H9 (cell line): ENCODE results near the gene TNIK. TPM values are rescaled to one million over a fixed set of nuclear protein-coding genes. Genes with fewer than 3 reads are reported as not detected.

ENCODE experiments used
- DNase-seq: peaks from one replicate; pipeline ENCODE4 v3.0.0-alpha.2; 2017
- H2AFZ ChIP-seq: one replicate; pipeline ENCODE4 v1.6.1; 2013; ENCODE audit warnings: mild to moderate bottlenecking, low read length, control low read depth, moderate library complexity
- H2AK5ac ChIP-seq: 2 replicates; pipeline ENCODE4 v1.6.1; 2013; ENCODE audit warnings: low read length, control low read depth, mixed read lengths; ENCODE audit not compliant: insufficient read length
- H2BK120ac ChIP-seq: one replicate; pipeline ENCODE4 v1.6.1; 2013; ENCODE audit warnings: low read depth, mild to moderate bottlenecking, low read length, control low read depth, inconsistent platforms; ENCODE audit not compliant: poor library complexity, severe bottlenecking
- H2BK12ac ChIP-seq: 2 replicates; pipeline ENCODE4 v1.6.1; 2013; ENCODE audit warnings: low read length, control low read depth, mixed read lengths, low read depth; ENCODE audit not compliant: insufficient read length
- H2BK15ac ChIP-seq: 2 replicates; pipeline ENCODE4 v1.6.1; 2013; ENCODE audit warnings: low read depth, low read length, control low read depth
- H2BK20ac ChIP-seq: one replicate; pipeline ENCODE4 v1.6.1; 2013; ENCODE audit warnings: low read depth, mild to moderate bottlenecking, low read length, control low read depth, inconsistent platforms; ENCODE audit not compliant: poor library complexity, severe bottlenecking
- H2BK5ac ChIP-seq: 2 replicates; pipeline ENCODE4 v1.6.1; 2013; ENCODE audit warnings: low read length, control low read depth, mixed read lengths; ENCODE audit not compliant: insufficient read length
- H3K14ac ChIP-seq: 2 replicates; pipeline ENCODE4 v1.6.1; 2013; ENCODE audit warnings: low read length, control low read depth; ENCODE audit not compliant: insufficient read depth
- H3K18ac ChIP-seq: 2 replicates; pipeline ENCODE4 v1.6.1; 2013; ENCODE audit warnings: low read depth, mild to moderate bottlenecking, mixed read lengths, low read length, control low read depth; ENCODE audit not compliant: insufficient read length
- H3K23ac ChIP-seq: 2 replicates; pipeline ENCODE4 v1.6.1; 2013; ENCODE audit warnings: low read length, control low read depth, mixed read lengths, low read depth; ENCODE audit not compliant: insufficient read length
- H3K23me2 ChIP-seq: 2 replicates; pipeline ENCODE4 v1.6.1; 2013; ENCODE audit warnings: low read depth, mild to moderate bottlenecking, mixed read lengths, low read length, control low read depth; ENCODE audit not compliant: insufficient read length, poor library complexity, severe bottlenecking
- H3K27ac ChIP-seq: 2 replicates; pipeline ENCODE4 v1.5.1; 2013; ENCODE audit warnings: low read length, control low read depth, mixed read lengths, low read depth; ENCODE audit not compliant: insufficient read length
- H3K27me3 ChIP-seq: 2 replicates; pipeline ENCODE4 v1.6.1; 2013; ENCODE audit warnings: low read length, control low read depth, inconsistent platforms; ENCODE audit not compliant: insufficient read depth
- H3K4ac ChIP-seq: 2 replicates; pipeline ENCODE4 v1.6.1; 2013; ENCODE audit warnings: low read depth, mild to moderate bottlenecking, control low read depth, inconsistent platforms, low read length, moderate library complexity
- H3K4me1 ChIP-seq: 2 replicates; pipeline ENCODE4 v1.6.1; 2013; ENCODE audit warnings: low read length, control low read depth, inconsistent platforms; ENCODE audit not compliant: insufficient read depth
- H3K4me2 ChIP-seq: 2 replicates; pipeline ENCODE4 v1.6.1; 2013; ENCODE audit warnings: low read length, control low read depth, mixed read lengths; ENCODE audit not compliant: insufficient read length, insufficient read depth
- H3K56ac ChIP-seq: 2 replicates; pipeline ENCODE4 v1.6.1; 2013; ENCODE audit warnings: low read depth, mild to moderate bottlenecking, mixed read lengths, low read length, control low read depth; ENCODE audit not compliant: insufficient read length
- H3K79me1 ChIP-seq: 2 replicates; pipeline ENCODE4 v1.6.1; 2013; ENCODE audit warnings: low read depth, mild to moderate bottlenecking, moderate library complexity, low read length, control low read depth, inconsistent platforms; ENCODE audit not compliant: insufficient read depth, poor library complexity, severe bottlenecking
- H3K79me2 ChIP-seq: 2 replicates; pipeline ENCODE4 v1.6.1; 2013; ENCODE audit warnings: low read length, control low read depth, inconsistent platforms; ENCODE audit not compliant: insufficient read depth
- H3K9ac ChIP-seq: 2 replicates; pipeline ENCODE4 v1.6.1; 2013; ENCODE audit warnings: low read length, control low read depth, mixed read lengths; ENCODE audit not compliant: insufficient read length; ENCODE audit errors: extremely low read depth
- H3K9me3 ChIP-seq: one replicate; pipeline ENCODE4 v1.6.1; 2013; ENCODE audit warnings: low read depth, low read length, inconsistent platforms; ENCODE audit not compliant: control insufficient read depth
- H3T11ph ChIP-seq: one replicate; pipeline ENCODE4 v1.6.1; 2013; ENCODE audit warnings: mild to moderate bottlenecking, low read length, control low read depth, inconsistent platforms
- H4K20me1 ChIP-seq: one replicate; pipeline ENCODE4 v1.6.1; 2013; ENCODE audit not compliant: control insufficient read depth, insufficient read length, insufficient read depth
- H4K5ac ChIP-seq: 2 replicates; pipeline ENCODE4 v1.6.1; 2013; ENCODE audit warnings: low read depth, mild to moderate bottlenecking, mixed read lengths, low read length, control low read depth; ENCODE audit not compliant: insufficient read length
- H4K8ac ChIP-seq: replicated peaks from 2 replicates; pipeline ENCODE4 v1.6.1; 2013; ENCODE audit warnings: low read length, control low read depth, mixed read lengths, low read depth; ENCODE audit not compliant: insufficient read length
- H4K91ac ChIP-seq: 2 replicates; pipeline ENCODE4 v1.6.1; 2013; ENCODE audit warnings: low read depth, mild to moderate bottlenecking, moderate library complexity, mixed read lengths, low read length, control low read depth; ENCODE audit not compliant: insufficient read length
- H3K27ac Mint-ChIP-seq, 3 experiments: 2 replicates in 2 of 3; 3 replicates in 1 of 3; pipeline ENCODE4 v1.8.0; 2020 to 2021; ENCODE audit warnings: mixed read lengths in 3 of 3, mild to moderate bottlenecking in 1 of 3, moderate library complexity in 1 of 3
- H3K27me3 Mint-ChIP-seq: 2 replicates; pipeline ENCODE4 v1.8.0; 2021; ENCODE audit warnings: low read depth, mild to moderate bottlenecking, moderate library complexity, mixed read lengths
- H3K36me3 Mint-ChIP-seq, 3 experiments: 2 replicates in 2 of 3; 3 replicates in 1 of 3; pipeline ENCODE4 v1.8.0; 2020 to 2021; ENCODE audit warnings: low read depth in 3 of 3, mixed read lengths in 3 of 3; ENCODE audit not compliant: insufficient read depth in 1 of 3
- H3K4me1 Mint-ChIP-seq, 2 experiments: 2 replicates each; pipeline ENCODE4 v1.8.0; 2020; ENCODE audit warnings: mixed read lengths in 2 of 2
- H3K4me3 Mint-ChIP-seq, 2 experiments: 2 replicates in 1 of 2; 3 replicates in 1 of 2; pipeline ENCODE4 v1.8.0; 2020 to 2021; ENCODE audit warnings: mild to moderate bottlenecking in 2 of 2, mixed read lengths in 2 of 2, moderate library complexity in 1 of 2
- H3K9me3 Mint-ChIP-seq, 2 experiments: 2 replicates in 1 of 2; 3 replicates in 1 of 2; pipeline ENCODE4 v1.8.0; 2020; ENCODE audit warnings: mild to moderate bottlenecking in 2 of 2, mixed read lengths in 2 of 2, moderate library complexity in 1 of 2
- WGBS: extraction: QIAGEN DNeasy Blood & Tissue Kit; methylation state at CpG from one replicate; pipeline ENCODE4 v1.1.7; 2013; ENCODE audit warnings: missing lambda C conversion rate, low lambda C conversion rate, mixed read lengths; ENCODE audit not compliant: insufficient read length; ENCODE audit errors: extremely low coverage; 5-methylcytosine and 5-hydroxymethylcytosine counted together
- total RNA-seq: library from RNA; stranded (reverse); gene quantifications from 2 replicates; pipeline ENCODE4 v1.2.1, GENCODE V29; 2021
- TF ChIP-seq, protein P1 (sequence below): fragments of 200-600 bp; sonication (generic); conservative IDR thresholded peaks from 3 replicates; pipeline ENCODE4 v1.8.0; 2021; ENCODE audit warnings: antibody characterized with exemption, mild to moderate bottlenecking

Gene TNIK
- total RNA-seq, 1 experiment from 2014 or later = 15.9 TPM

DNA sequence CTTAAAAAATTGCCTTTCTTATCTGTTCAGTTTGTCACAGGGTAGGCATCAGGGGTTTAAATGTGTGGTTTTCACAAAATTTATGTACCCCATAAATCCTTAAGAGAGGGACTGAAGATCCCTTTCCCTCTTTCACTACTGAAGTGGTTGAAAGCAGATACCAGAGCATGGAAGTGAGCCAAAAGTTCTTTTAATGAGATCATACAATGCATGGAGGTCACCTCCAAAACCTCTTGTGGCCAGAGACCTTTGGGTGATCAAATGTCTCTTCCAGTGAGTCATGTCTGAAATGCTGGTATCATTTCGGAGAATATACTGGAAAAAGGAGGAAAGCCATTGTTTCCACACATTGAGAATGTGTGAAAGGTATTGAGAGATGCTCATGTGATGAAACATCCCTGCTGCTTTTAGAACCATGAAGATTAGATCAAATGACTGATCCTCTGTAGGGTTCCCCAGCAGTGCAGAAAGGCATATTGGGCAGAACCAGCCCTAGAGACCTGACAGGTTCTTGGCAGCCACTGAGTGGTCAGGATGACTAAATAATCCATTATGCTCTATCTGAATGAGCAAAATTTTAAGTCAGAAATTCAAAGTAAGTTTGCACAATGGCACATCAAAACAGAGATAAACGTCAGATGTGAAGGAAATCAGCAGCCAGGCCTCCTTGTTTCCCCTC lies 267.9 kb downstream of the TNIK start:
- Histone ChIP-seq H3K4me2 (no peak overlapping the region), H4K8ac (no peak overlapping the region)
- no CpG with 5 or more reads among the region's 2 CpGs for WGBS

More for the DNA sequence above, 267.9 kb downstream of the TNIK start:
- no peak overlapping the region for H3T11ph ChIP-seq
- no peak overlapping the region for H2BK15ac ChIP-seq
- H2BK12ac ChIP-seq = no peak overlapping the region
- H3K4ac ChIP-seq = no peak overlapping the region
- H3K56ac ChIP-seq = no peak overlapping the region
- H2AK5ac ChIP-seq = no peak overlapping the region
- Mint-ChIP-seq H3K27ac (no peak overlapping the region), H3K4me1 (peaks cover 8 to 10% of the 10 kb centered on the region in 2 experiments), H3K9me3 (no peaks in the 10 kb centered on the region), H3K36me3 (peaks cover 0 to 1% (median 0%) of the 10 kb centered on the region in 3 experiments; a peak in 3 of 7 replicates), H3K27me3 (no peaks in the 10 kb centered on the region), H3K4me3 (no peak overlapping the region)
- no peak overlapping the region for H2BK20ac ChIP-seq
- no peaks in the 10 kb centered on the region for H3K4me1 ChIP-seq
- TF ChIP-seq, protein P1, sequence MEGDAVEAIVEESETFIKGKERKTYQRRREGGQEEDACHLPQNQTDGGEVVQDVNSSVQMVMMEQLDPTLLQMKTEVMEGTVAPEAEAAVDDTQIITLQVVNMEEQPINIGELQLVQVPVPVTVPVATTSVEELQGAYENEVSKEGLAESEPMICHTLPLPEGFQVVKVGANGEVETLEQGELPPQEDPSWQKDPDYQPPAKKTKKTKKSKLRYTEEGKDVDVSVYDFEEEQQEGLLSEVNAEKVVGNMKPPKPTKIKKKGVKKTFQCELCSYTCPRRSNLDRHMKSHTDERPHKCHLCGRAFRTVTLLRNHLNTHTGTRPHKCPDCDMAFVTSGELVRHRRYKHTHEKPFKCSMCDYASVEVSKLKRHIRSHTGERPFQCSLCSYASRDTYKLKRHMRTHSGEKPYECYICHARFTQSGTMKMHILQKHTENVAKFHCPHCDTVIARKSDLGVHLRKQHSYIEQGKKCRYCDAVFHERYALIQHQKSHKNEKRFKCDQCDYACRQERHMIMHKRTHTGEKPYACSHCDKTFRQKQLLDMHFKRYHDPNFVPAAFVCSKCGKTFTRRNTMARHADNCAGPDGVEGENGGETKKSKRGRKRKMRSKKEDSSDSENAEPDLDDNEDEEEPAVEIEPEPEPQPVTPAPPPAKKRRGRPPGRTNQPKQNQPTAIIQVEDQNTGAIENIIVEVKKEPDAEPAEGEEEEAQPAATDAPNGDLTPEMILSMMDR = no peak
- H3K9me3 ChIP-seq = no peaks in the 10 kb centered on the region
- H4K91ac ChIP-seq = no peak overlapping the region
- H3K23ac ChIP-seq = no peak overlapping the region
- no peak overlapping the region for H2BK120ac ChIP-seq
- H4K5ac ChIP-seq = no peak overlapping the region
- no peak overlapping the region for H2AFZ ChIP-seq
- H3K14ac ChIP-seq = no peak overlapping the region
- no peak overlapping the region for H2BK5ac ChIP-seq
- DNase-seq = no peak
- no peak overlapping the region for H3K9ac ChIP-seq
- no peaks in the 10 kb centered on the region for H4K20me1 ChIP-seq
- no peak overlapping the region for H3K18ac ChIP-seq
- H3K79me1 ChIP-seq = no peaks in the 10 kb centered on the region
- no peaks in the 10 kb centered on the region for H3K27me3 ChIP-seq
- H3K23me2 ChIP-seq = no peaks in the 10 kb centered on the region
- no peaks in the 10 kb centered on the region for H3K79me2 ChIP-seq
- no peak overlapping the region for H3K27ac ChIP-seq
